HG02588 (cell line): ENCODE measurements around the gene C1QTNF3.
"Not testable (repeated sequence)": the region's sequence is repeated elsewhere in the genome, so short reads cannot be mapped to it uniquely, and the experiment has no call there.

ENCODE experiments used
- ATAC-seq: cut with Tn5 transposase; IDR thresholded peaks from one replicate; pipeline ENCODE4 v1.9.1; 2021; ENCODE audit warnings: mild to moderate bottlenecking, moderate library complexity; ENCODE audit not compliant: unreplicated experiment

The C1QTNF3 gene

DNA sequence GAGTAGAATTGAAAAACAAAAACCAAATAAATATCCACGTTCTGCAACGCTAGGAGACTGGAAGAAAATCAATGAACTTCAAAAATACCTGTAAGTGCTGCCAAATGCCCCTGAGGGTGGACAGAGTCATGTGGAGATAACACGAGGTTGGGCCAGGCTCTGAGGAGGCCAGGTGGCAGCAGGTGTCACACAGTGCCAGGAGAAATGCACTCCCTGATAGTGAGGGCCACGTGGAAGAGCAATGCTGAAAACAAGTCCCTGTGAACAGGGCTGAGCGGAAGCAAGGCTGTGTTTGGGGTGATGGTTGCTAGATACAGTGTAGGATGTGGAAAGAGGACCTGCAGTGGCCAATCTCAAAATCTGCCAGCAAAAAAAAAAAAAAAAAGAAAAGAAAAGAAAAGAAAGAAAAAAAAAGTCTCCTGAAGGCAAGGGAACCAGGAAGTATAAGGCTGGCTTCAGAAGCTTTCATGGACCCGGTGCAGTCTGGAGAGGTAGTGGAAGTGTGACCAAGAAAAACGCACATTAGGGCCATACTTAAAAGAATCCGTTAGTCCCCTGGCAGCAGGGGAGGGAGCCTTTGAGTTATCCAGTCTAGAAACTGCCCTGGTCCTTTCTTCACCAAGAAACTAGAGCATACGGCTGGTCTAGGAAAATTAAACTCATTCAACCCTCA lies 16.8 kb downstream of the C1QTNF3 start:
- no peak for ATAC-seq

GRCh38 chr5:34022121-34022705 lies 20.8 kb downstream of the C1QTNF3 start:
- peak; percentile 83 for ATAC-seq

DNA sequence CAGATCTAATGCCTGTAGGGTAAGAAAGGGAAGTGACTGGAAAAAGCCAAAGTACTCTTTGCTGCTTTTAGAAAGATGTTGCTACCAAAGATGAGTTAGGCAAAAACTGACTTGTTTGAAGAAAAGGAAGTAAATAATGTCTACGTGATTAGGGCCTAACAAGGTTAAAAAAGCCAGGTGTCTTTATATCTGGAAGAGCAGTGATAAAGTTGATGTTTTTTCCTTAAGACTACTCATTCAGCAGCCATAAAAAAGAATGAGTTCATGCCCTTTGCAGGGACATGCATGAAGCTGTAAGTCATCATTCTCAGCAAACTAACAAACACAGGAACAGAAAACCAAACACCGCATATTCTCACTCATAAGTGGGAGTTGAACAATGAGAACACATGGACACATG lies 21.7 kb downstream of the C1QTNF3 start:
- ATAC-seq: no peak

DNA sequence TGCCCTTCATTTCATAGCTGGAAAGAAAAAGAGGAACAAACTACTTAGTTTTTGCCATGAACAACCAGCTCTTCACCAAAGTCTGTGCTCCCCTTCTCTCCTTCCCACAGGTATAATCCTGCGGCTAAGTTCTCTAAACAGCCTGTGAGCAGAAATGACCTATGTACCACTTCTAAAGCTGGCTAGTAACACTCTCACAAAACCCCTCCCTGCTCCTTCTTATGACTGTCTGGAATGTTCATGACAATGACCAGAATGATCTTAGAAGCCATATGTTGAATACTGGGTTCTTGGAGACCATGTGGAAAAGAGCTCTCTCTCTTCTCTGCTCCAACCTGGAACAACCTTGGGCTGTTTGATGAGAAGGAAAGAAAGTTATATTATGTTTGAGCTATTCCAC lies 22.3 kb downstream of the C1QTNF3 start:
- no peak for ATAC-seq

DNA sequence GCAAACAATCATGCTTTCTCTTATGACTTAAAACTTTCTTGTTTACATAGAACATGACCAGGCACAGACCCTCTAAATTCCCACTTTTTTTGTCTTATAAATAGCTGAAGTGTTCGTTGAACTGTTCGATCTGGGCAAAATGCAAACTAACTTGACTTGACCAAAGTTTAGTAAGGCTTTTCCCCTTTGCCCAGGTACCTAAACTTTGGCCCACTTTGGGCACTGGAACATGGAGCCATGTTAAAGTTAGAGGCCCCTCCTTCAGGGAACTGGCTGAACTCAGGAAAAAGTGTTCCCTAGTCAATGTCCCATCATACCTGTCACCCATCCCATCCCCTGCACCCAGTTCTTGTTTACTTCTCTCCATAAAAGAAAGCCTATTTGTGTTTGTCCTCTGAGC lies 25.8 kb downstream of the C1QTNF3 start:
- ATAC-seq: no peak

GRCh38 chr5:34016750-34017149 lies 26.3 kb downstream of the C1QTNF3 start:
- no peak for ATAC-seq

DNA sequence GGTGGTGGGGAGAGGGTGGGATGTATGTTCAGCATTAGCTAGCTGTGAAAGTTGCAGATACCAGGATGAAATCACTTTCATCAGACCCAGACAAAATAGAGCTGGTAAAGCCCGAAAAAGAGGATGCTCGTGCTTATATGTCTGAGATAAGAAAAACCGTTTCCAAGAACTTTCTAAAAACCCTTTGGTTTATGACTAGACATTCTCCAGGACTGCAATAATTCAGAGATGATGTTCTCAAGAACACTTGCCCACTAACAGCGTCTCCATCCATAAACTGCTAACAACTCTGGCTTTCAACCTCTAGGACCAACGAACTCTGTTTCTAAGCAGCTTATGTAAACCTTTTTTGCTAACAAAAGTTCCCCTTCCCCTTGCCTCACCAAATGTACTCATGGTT lies 26.8 kb downstream of the C1QTNF3 start:
- ATAC-seq: no peak

DNA sequence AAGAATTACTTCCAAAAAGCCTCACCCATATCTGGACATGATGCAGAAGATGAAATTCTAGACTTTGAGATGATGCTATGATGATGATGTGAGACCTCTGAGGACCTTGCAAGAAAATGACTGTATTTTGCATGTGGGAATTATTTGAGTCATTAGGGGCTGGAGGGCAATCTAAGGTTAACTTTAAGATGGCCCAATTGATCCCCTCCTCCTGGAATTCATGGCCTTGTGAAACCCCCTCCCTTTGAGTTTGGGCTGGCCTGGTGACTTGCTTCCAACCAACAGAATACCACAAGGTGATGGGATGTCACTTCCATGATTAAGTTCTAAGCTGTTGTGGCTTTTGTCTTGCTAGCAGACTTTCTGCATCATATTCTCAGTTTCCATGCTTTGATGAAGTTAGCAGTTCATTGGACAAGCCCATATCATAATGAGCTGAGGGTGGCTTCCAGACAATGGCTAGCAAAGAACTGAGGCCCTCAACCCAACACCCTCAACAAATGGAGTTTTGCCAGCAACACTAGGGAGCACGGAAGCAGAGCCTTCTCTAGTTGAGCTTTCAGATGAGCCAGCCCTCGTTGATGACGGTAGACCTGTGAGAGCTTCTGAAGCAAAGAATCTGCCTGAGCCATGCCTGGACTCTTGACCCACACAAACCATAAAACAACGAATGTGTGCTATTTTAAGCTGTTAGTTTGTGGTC lies 27.7 kb downstream of the C1QTNF3 start:
- no peak for ATAC-seq

DNA sequence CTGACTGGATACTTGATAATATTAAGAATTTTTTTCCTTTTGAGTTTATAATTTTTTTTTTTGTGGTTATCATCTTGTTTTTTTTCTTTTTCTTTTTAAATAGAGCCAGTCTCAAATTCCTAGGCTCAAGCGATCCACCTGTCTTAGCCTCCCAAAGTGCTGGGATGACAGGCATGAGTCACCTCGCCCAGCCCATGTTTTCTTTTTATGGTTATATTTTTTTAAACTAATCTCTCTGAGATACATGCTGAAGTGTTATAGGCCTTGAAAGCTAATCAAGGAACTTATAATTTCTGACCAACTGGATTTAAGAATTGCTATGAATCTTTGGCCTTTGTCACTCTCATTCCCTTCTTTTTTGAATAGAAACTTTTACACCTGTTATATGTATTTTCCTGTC lies 28.4 kb downstream of the C1QTNF3 start:
- no peak for ATAC-seq

DNA sequence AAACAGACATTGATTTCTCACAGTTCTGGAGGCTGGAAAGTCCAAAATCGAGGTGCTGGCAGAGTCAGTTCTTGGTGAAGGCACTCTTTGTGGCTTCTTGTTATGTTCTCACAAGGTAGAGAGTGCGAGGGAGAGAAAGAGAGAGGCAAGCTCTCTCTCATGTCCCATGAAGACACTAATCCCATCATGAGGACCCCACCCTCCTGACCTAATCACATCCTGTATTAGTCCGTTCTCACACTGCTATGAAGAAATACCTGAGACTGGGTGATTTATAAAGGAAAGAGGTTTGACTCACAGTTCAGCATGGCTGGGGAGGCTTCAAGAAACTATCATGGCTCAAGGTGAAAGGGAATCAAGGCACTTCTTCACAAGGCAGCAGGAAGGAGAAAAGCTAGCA lies 29.5 kb downstream of the C1QTNF3 start:
- ATAC-seq: no peak

GRCh38 chr5:34012791-34013190 lies 30.2 kb downstream of the C1QTNF3 start:
- no peak for ATAC-seq

DNA sequence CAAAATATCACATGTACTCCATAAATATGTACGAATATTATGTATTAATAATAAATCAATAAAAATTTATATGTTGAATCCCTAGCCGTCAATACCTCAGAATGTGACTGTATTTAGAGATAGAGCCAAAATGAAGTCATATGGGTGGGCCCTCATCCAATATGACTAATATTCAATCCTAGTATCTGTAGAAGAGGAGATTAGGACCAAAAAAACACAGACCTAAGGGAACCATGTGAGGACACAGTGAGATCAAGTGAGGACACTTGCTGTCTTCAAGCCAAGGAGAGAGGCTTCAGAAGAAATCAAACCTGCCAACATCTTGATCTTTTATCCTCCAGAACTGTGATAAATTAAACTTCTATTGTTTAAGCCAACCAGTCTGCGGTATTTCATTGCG lies 31.5 kb downstream of the C1QTNF3 start:
- no peak for ATAC-seq

GRCh38 chr5:34010146-34010545 lies 32.9 kb downstream of the C1QTNF3 start:
- not testable (repeated sequence) for ATAC-seq

DNA sequence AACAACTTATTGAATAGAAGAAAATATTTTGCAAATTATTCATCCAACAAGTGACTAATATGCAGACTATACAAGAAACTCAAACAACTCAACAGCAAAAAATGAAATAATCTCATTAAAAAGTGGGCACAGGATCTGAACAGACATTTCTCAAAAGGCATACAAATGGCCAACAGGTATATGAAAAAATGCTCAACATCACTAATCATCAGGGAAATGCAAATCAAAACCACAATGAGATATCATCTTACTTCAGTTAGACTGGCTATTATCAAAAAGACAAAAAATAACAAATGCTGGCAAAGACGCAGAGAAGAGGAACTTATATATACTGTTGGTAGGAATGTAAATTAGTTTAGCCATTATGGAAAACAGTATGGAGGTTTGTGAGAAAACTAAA lies 33.4 kb downstream of the C1QTNF3 start:
- ATAC-seq: no peak

DNA sequence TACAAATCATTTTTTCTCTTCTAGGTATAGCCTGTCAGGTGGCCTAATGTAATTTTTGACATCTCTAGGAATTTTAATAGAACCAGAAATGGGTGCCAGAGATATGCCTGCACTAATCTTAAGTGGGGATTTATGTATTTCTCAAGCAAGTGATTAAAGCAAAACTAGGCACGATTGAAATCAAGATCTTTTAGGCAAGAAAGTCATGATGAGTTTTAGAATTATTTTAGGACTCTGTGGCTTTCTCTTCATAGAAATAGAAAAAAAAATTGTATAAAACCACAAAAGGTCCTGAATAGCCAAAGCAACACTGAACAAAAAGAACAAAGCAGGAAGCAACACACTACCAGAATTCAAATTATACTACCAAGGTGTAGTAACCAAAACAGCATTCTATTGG lies 34.2 kb downstream of the C1QTNF3 start:
- ATAC-seq: no peak

GRCh38 chr5:34007621-34008600 lies 35.1 kb downstream of the C1QTNF3 start, which contains the start of gene AMACR:
Gene AMACR, minus strand, starts transcription at chr5:34008050. Its CDS starts 31 bp downstream, at chr5:34008019.
- ATAC-seq: peak; percentile 95

GRCh38 chr5:34007201-34007620 lies 35.8 kb downstream of the C1QTNF3 start:
- ATAC-seq: no peak

DNA sequence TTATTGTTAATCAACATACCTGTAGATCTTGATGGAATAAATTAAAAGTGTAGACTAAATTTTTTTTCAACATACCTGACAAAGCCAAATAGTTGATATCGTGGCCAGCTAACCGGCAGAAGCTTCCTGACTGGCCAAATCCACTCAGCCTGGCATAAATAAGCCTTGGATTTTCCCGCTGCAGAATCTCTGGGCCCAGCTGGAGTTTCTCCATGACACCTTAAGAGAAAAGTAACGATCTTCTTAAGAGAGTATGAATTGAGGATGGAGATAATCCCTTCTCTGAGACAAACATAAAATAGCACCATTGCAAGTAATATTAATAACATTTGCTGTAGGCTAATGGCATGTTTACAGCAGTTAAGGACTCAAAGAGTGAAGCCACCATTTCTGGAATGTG lies 37.3 kb downstream of the C1QTNF3 start:
- ATAC-seq: no peak

DNA sequence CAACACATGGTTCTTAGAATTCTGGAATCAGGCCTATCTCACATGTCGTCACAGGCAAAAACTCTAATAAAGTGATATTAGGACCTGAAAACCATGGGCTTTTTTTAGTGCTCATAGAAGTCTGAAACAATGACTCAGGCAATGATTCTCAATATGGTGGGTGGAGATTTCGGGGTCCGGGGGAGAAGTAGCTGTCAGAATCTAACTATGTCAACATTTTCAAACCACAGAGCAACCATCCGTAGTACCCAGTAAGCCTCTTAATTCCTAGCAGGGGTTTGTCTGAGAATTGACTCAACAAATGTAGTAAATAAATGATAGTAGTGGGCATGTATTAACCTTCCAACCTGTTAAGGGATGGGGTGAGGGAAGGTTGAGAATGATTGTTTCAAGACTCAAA lies 37.8 kb downstream of the C1QTNF3 start:
- ATAC-seq: no peak

- ATAC-seq: no peak
Observed at GRCh38 chr5:34003941-34004340, 39.1 kb downstream of the C1QTNF3 start.
